HUES64 (cell line): ENCODE data around the gene ZMIZ1.
"Not testable (repeated sequence)": the region's sequence is repeated elsewhere in the genome, so short reads cannot be mapped to it uniquely, and the experiment has no call there.

Experiments
- H3K27ac ChIP-seq: 2 replicates; pipeline ENCODE4 v1.7.0; 2013; ENCODE audit warnings: low read depth, low read length, inconsistent platforms
- H3K27me3 ChIP-seq: 2 replicates; pipeline ENCODE4 v1.6.1; 2013; ENCODE audit warnings: mild to moderate bottlenecking, low read length; ENCODE audit not compliant: insufficient read depth
- H3K36me3 ChIP-seq: 2 replicates; pipeline ENCODE4 v1.6.1; 2013; ENCODE audit warnings: mild to moderate bottlenecking, low read length; ENCODE audit not compliant: insufficient read depth
- H3K4me1 ChIP-seq: 2 replicates; pipeline ENCODE4 v1.6.1; 2013; ENCODE audit warnings: mild to moderate bottlenecking, low read length, moderate library complexity; ENCODE audit not compliant: insufficient read depth
- H3K4me3 ChIP-seq: 2 replicates; pipeline ENCODE4 v1.5.1; 2013; ENCODE audit warnings: mild to moderate bottlenecking, low read length, moderate library complexity
- H3K9ac ChIP-seq: 2 replicates; pipeline ENCODE4 v1.6.1; 2013; ENCODE audit warnings: mild to moderate bottlenecking, low read depth, low read length
- H3K9me3 ChIP-seq: 2 replicates; pipeline ENCODE4 v1.6.1; 2013; ENCODE audit warnings: low read depth, low read length; ENCODE audit not compliant: insufficient read depth
- WGBS: fragments of 150-250, 120-280 bp; methylation state at CpG from one replicate; pipeline ENCODE4 v1.1.7; 2013; ENCODE audit warnings: missing lambda C conversion rate; 5-methylcytosine and 5-hydroxymethylcytosine counted together

The ZMIZ1 gene

GRCh38 chr10:79331709-79332108 lies 262.9 kb downstream of the ZMIZ1 start:
- no peaks in the 10 kb centered on the region for H3K27me3 ChIP-seq
- peaks cover 3% of the 10 kb centered on the region; the same call in 1 of the 2 replicates for H3K9me3 ChIP-seq
- H3K27ac ChIP-seq, result no peak overlapping the region
- H3K4me3 ChIP-seq, result no peak overlapping the region
- 89% methylated on average over 5 of the region's 6 CpGs for WGBS
- 0 out of 2 replicates have a peak, but pooled peaks cover 1% of the 10 kb centered on the region for H3K4me1 ChIP-seq
- no peak overlapping the region for H3K9ac ChIP-seq
- no peaks in the 10 kb centered on the region for H3K36me3 ChIP-seq

GRCh38 chr10:79332610-79333315 lies 264.0 kb downstream of the ZMIZ1 start:
- not testable (repeated sequence) for H3K4me1 ChIP-seq, H3K9me3 ChIP-seq, H3K27me3 ChIP-seq, H3K9ac ChIP-seq, H3K36me3 ChIP-seq, H3K4me3 ChIP-seq, H3K27ac ChIP-seq
- WGBS, result 100% methylated on average over 1 of the region's 10 CpGs

- no peaks in the 10 kb centered on the region for H3K27me3 ChIP-seq
- WGBS, result 86% methylated on average over 2 of the region's 2 CpGs
- H3K9ac ChIP-seq, result no peak overlapping the region
- 0 out of 2 replicates have a peak, but pooled peaks cover 4% of the 10 kb centered on the region for H3K4me1 ChIP-seq
- H3K27ac ChIP-seq, result no peak overlapping the region
- H3K9me3 ChIP-seq, result peaks cover 3% of the 10 kb centered on the region; the same call in 1 of the 2 replicates
- no peak overlapping the region for H3K4me3 ChIP-seq
- no peaks in the 10 kb centered on the region for H3K36me3 ChIP-seq
These were observed 264.7 kb downstream of the ZMIZ1 start for GRCh38 chr10:79333513-79333912.

DNA sequence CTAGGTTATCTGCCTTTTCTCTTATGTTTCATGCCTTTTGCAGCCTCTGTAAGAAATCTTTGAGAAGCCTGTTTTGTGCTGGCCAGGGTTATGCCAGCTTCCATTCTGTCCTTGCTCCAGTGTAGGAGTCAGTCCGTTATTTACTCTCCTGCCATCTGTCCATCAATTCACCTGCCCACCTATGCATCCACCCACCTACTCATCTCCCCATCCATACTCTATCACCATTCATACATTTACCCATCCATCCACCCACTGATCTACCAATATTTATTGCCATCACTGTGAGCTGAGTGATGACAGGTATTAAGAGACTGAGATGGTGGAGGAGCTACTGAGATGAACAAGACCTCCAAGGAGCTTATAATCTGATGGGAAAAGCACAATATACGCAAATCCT lies 265.8 kb downstream of the ZMIZ1 start:
- Histone ChIP-seq H3K9ac (no peak overlapping the region), H3K9me3 (peaks cover 3% of the 10 kb centered on the region; the same call in 1 of the 2 replicates), H3K4me3 (no peak overlapping the region), H3K27me3 (no peaks in the 10 kb centered on the region), H3K36me3 (no peaks in the 10 kb centered on the region), H3K4me1 (0 out of 2 replicates have a peak, but pooled peaks cover 4% of the 10 kb centered on the region), H3K27ac (no peak overlapping the region)
- WGBS, result 90% methylated on average over 2 of the region's 2 CpGs

DNA sequence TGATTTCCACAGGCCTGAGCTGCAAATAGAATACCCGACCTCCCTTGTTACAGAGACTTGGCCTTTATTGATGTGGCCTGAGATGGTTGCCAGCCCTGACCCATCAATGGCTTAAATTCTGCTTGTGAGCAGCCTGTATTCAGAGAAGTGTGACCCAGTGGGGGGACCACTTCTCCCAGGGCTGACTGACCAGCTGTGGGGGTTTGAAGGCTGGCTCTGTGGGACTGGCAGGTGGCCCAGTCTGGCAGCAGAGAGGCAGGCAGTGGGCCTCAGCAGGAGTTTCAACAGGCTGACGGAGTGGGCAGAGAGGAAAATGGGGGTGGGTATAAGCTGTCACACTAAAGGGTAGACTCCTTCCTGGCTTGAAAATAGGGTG lies 266.3 kb downstream of the ZMIZ1 start:
- Histone ChIP-seq H3K4me1 (0 out of 2 replicates have a peak, but pooled peaks cover 4% of the 10 kb centered on the region), H3K27me3 (no peaks in the 10 kb centered on the region), H3K9me3 (peaks cover 3% of the 10 kb centered on the region; the same call in 1 of the 2 replicates), H3K9ac (no peak overlapping the region), H3K27ac (no peak overlapping the region), H3K4me3 (no peak overlapping the region), H3K36me3 (no peaks in the 10 kb centered on the region)
- WGBS, result 83% methylated on average over 2 of the region's 2 CpGs

- Histone ChIP-seq H3K4me1 (0 out of 2 replicates have a peak, but pooled peaks cover 4% of the 10 kb centered on the region), H3K27me3 (no peaks in the 10 kb centered on the region), H3K9me3 (peaks cover 3% of the 10 kb centered on the region; the same call in 1 of the 2 replicates), H3K36me3 (no peaks in the 10 kb centered on the region), H3K4me3 (no peak overlapping the region), H3K9ac (no peak overlapping the region), H3K27ac (no peak overlapping the region)
- 82% methylated on average over 13 of the region's 13 CpGs for whole genome bisulfite sequencing
These were observed 266.9 kb downstream of the ZMIZ1 start for GRCh38 chr10:79335470-79336235.

- H3K9me3 ChIP-seq, result peaks cover 3% of the 10 kb centered on the region; the same call in 1 of the 2 replicates
- H3K36me3 ChIP-seq, result no peaks in the 10 kb centered on the region
- H3K4me1 ChIP-seq, result 0 out of 2 replicates have a peak, but pooled peaks cover 4% of the 10 kb centered on the region
These were observed 267.5 kb downstream of the ZMIZ1 start for GRCh38 chr10:79336276-79336675.

GRCh38 chr10:79336739-79337138 lies 268.0 kb downstream of the ZMIZ1 start:
- Histone ChIP-seq H3K36me3 (no peaks in the 10 kb centered on the region), H3K27me3 (no peaks in the 10 kb centered on the region), H3K9me3 (peaks cover 3% of the 10 kb centered on the region; the same call in 1 of the 2 replicates), H3K9ac (no peak overlapping the region), H3K27ac (no peak overlapping the region), H3K4me3 (no peak overlapping the region), H3K4me1 (0 out of 2 replicates have a peak, but pooled peaks cover 4% of the 10 kb centered on the region)
- 32% methylated on average over 7 of the region's 7 CpGs for WGBS

More at GRCh38 chr10:79336276-79336675, 267.5 kb downstream of the ZMIZ1 start:
- 63% methylated on average over 3 of the region's 3 CpGs for WGBS
- no peaks in the 10 kb centered on the region for H3K27me3 ChIP-seq
- H3K9ac ChIP-seq, result no peak overlapping the region
- H3K4me3 ChIP-seq, result no peak overlapping the region
- H3K27ac ChIP-seq, result no peak overlapping the region

- not testable (repeated sequence) for H3K4me3 ChIP-seq, H3K9me3 ChIP-seq, H3K4me1 ChIP-seq, H3K9ac ChIP-seq, H3K27ac ChIP-seq, H3K36me3 ChIP-seq, H3K27me3 ChIP-seq
- 95% methylated on average over 4 of the region's 11 CpGs for WGBS
These were observed 269.2 kb downstream of the ZMIZ1 start for GRCh38 chr10:79337783-79338469.

DNA sequence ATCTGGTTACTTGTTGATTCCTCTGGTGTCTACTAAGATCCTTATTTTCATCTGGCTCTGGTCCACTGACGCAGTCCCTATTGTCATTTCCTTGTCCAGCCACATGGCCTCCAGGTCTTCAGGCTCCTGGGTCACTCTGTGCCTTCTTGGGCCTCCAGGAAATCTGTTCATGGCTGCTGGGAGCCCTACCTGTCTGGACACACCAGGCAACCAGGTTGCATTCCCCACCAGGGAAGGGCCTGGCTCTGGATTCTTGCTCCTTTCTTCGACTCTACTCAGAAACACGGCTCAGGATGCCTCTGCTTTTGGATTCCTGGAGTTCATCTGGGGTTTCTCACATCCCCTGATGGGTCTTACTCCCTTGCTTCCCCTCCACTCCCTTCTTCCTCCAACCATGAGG lies 270.5 kb downstream of the ZMIZ1 start:
- Histone ChIP-seq H3K36me3 (no peaks in the 10 kb centered on the region), H3K27me3 (no peaks in the 10 kb centered on the region), H3K9ac (no peak overlapping the region), H3K4me3 (no peak overlapping the region), H3K27ac (no peak overlapping the region), H3K4me1 (0 out of 2 replicates have a peak, but pooled peaks cover 4% of the 10 kb centered on the region), H3K9me3 (no peaks in the 10 kb centered on the region)
- WGBS, result 94% methylated on average over 3 of the region's 3 CpGs
